Measurements from ENCODE around the gene DNAH6. TPM values are rescaled to one million over a fixed set of nuclear protein-coding genes. Genes with fewer than 3 reads are reported as not detected.

Gene DNAH6
- total RNA-seq, 6 experiments from 2014 or later, result 0.66 to 2.3 (median 1.3) TPM

DNA sequence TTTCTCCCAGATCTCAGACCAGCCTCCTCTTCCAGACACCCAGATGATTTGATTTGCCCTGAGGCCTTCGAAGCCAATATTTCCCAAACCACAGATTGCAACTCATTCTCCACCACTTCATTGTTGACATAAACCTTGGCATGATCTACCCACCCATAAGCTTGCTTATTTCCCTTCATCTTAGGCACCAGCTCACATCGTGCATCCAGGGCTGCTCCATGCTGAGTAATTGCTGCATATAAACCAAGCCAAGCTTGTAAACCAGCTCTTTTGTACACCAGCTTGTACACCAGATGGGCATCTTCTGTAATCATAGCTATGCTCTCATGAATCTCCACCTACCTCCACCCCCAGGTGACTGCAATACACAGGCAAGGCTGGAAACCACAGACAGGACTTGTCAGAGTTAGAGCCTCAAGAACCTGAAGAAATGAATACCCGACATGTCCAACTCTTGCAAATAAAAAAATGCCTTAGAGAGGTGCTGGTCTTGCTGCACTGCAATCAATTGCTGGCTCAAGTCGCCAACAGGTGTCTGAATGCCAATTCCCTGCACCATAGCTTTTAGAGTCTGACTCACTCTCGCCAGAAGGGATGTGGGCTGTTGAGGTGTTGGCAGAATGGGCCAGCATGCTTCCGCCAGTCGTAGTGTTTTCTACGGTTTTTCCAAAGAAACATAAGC is 333.1 kb downstream of the DNAH6 start:
- intact Hi-C loops (cut with DNase I), result no loop called here
- no peaks in the 10 kb centered on the region for H3K36me3 ChIP-seq
- WGBS (ENCODE audit: insufficient coverage, low coverage, low lambda C conversion rate, missing lambda C conversion rate), result 81% methylated on average over 7 of the region's 8 CpGs
- H3K9me3 ChIP-seq, result no peaks in the 10 kb centered on the region
- no peak for TF ChIP-seq POLR2A (IDR thresholded peaks at IDR 0.05)
- no peak for TF ChIP-seq CTCF (IDR thresholded peaks at IDR 0.05)
- peak in 1 of 3 donors; percentile 11 for DNase-seq
- H3K27me3 ChIP-seq, result no peaks in the 10 kb centered on the region
- H3K4me3 ChIP-seq, result no peak overlapping the region
- H3K4me1 ChIP-seq, result no peaks in the 10 kb centered on the region
- no peak overlapping the region for H3K27ac ChIP-seq
- ATAC-seq, result no peak

GRCh38 chr2:84850471-84850870 is 334.2 kb downstream of the DNAH6 start:
- WGBS (ENCODE audit: insufficient coverage, low coverage, low lambda C conversion rate, missing lambda C conversion rate), result 79% methylated on average over 2 of the region's 4 CpGs
- Histone ChIP-seq H3K36me3 (no peaks in the 10 kb centered on the region), H3K27me3 (no peaks in the 10 kb centered on the region), H3K4me3 (no peak overlapping the region), H3K4me1 (no peaks in the 10 kb centered on the region), H3K27ac (no peak overlapping the region), H3K9me3 (no peaks in the 10 kb centered on the region)
- DNase-seq, result peak in 1 of 3 donors; percentile 9
- no peak for ATAC-seq
- intact Hi-C loops (cut with DNase I), result no loop called here
- TF ChIP-seq CTCF (IDR thresholded peaks at IDR 0.05), result no peak
- TF ChIP-seq POLR2A (IDR thresholded peaks at IDR 0.05), result no peak

GRCh38 chr2:84851876-84852275 is 335.6 kb downstream of the DNAH6 start:
- intact Hi-C loops (cut with DNase I), result no loop called here

DNA sequence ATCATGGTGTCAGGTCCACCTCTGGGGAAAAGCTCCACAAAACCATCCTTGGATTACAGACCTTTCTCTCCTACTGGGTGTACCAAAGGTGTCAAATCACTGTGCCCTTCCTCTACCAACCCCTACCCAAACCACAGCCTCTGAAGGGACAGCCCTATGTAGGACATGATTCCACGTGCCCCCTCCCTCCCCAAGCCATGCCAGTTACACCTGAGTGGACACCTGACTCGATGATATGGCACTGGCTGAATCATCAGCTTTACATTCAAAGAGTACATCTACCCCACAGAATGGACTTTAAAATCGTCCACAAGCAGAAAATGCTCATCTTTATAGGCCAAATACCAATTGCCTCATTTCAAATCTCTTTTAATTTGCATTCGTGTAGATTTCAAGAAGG is 338.6 kb downstream of the DNAH6 start:
- ATAC-seq (no peak), DNase-seq (peak in 1 of 3 donors; percentile 31)
- Histone ChIP-seq H3K27ac (no peak overlapping the region), H3K27me3 (no peaks in the 10 kb centered on the region), H3K4me3 (no peak overlapping the region), H3K36me3 (no peaks in the 10 kb centered on the region), H3K4me1 (no peaks in the 10 kb centered on the region), H3K9me3 (no peaks in the 10 kb centered on the region)
- WGBS (ENCODE audit: insufficient coverage, low coverage, low lambda C conversion rate, missing lambda C conversion rate), result 54% methylated on average over 4 of the region's 4 CpGs
- TF ChIP-seq POLR2A (IDR thresholded peaks at IDR 0.05), result no peak
- TF ChIP-seq CTCF (IDR thresholded peaks at IDR 0.05), result no peak
- intact Hi-C loops (cut with DNase I), result no loop called here

More at GRCh38 chr2:84851876-84852275, 335.6 kb downstream of the DNAH6 start:
- Histone ChIP-seq H3K9me3 (no peaks in the 10 kb centered on the region), H3K27me3 (no peaks in the 10 kb centered on the region), H3K4me1 (no peaks in the 10 kb centered on the region), H3K27ac (no peak overlapping the region), H3K36me3 (no peaks in the 10 kb centered on the region), H3K4me3 (no peak overlapping the region)
- WGBS (ENCODE audit: insufficient coverage, low coverage, low lambda C conversion rate, missing lambda C conversion rate), result 67% methylated on average over 3 of the region's 3 CpGs
- TF ChIP-seq CTCF (IDR thresholded peaks at IDR 0.05), result no peak
- TF ChIP-seq POLR2A (IDR thresholded peaks at IDR 0.05), result no peak
- ATAC-seq, result no peak
- DNase-seq, result peak in 1 of 3 donors; percentile 9

All from right lobe of liver (tissue), 6 donors.